NCI-H345 (cell line): ENCODE results near the gene ARL10.

Experiments
- DNase-seq: peaks from one replicate; lab custom pipeline; 2025; lab: John Stamatoyannopoulos, UW

The ARL10 gene

GRCh38 chr5:176410486-176411180, 45.3 kb downstream of the ARL10 start:
- DNase-seq, result no peak

GRCh38 chr5:176412517-176413254, 47.4 kb downstream of the ARL10 start:
- DNase-seq, result no peak

GRCh38 chr5:176413255-176413565, 47.9 kb downstream of the ARL10 start:
- no peak for DNase-seq

GRCh38 chr5:176413709-176414191, 48.5 kb downstream of the ARL10 start:
- no peak for DNase-seq

- no peak for DNase-seq
Measured at GRCh38 chr5:176414704-176415103, 49.4 kb downstream of the ARL10 start.

GRCh38 chr5:176415240-176415951, 50.1 kb downstream of the ARL10 start:
- DNase-seq, result no peak

GRCh38 chr5:176415952-176416924, 51.0 kb downstream of the ARL10 start, which contains the start of gene CLTB:
CLTB (minus strand) TSS chr5:176416539; CDS start chr5:176416363, 176 bp downstream.
- peak; percentile 91 for DNase-seq

- no peak for DNase-seq
Measured at GRCh38 chr5:176416965-176417364, 51.7 kb downstream of the ARL10 start.

GRCh38 chr5:176418251-176418650, 53.0 kb downstream of the ARL10 start:
- DNase-seq, result no peak

GRCh38 chr5:176420086-176420485, 54.8 kb downstream of the ARL10 start:
- DNase-seq, result no peak

GRCh38 chr5:176420972-176421544, 55.8 kb downstream of the ARL10 start:
- DNase-seq, result no peak

- DNase-seq, result no peak
Measured at GRCh38 chr5:176424181-176424580, 58.9 kb downstream of the ARL10 start.

- DNase-seq, result no peak
Measured at GRCh38 chr5:176425138-176425537, 59.9 kb downstream of the ARL10 start.

GRCh38 chr5:176425791-176426190, 60.5 kb downstream of the ARL10 start:
- no peak for DNase-seq

- DNase-seq, result no peak
Measured at GRCh38 chr5:176426876-176427275, 61.6 kb downstream of the ARL10 start.

- DNase-seq, result no peak
Measured at GRCh38 chr5:176427971-176428370, 62.7 kb downstream of the ARL10 start.

- no peak for DNase-seq
Measured at GRCh38 chr5:176429972-176430371, 64.7 kb downstream of the ARL10 start.
